Lower lobe of right lung (tissue), 2 donors: ENCODE data around the gene CELF1. TPM values are rescaled to one million over a fixed set of nuclear protein-coding genes. Genes with fewer than 3 reads are reported as not detected.
A peak's percentile ranks its signal among the peaks of the same experiment; 100 is the strongest.

ENCODE experiments used
- ATAC-seq, 2 donors: fragments of 200-7000 bp; cut with Tn5 transposase; one replicate each; pipeline ENCODE4 v1.9.1; 2020 to 2022; ENCODE audit warnings: mild to moderate bottlenecking in 2 of 2, moderate library complexity in 2 of 2
- DNase-seq: peaks from one replicate; pipeline ENCODE4 v3.0.0-alpha.2; 2020
- H3K27ac ChIP-seq: fragments of 200-600 bp; one replicate; pipeline ENCODE4 v1.8.0; 2022
- H3K27me3 ChIP-seq: fragments of 200-600 bp; one replicate; pipeline ENCODE4 v1.8.0; 2022; ENCODE audit warnings: low read depth
- H3K36me3 ChIP-seq: fragments of 200-600 bp; one replicate; pipeline ENCODE4 v1.8.0; 2022; ENCODE audit warnings: mild to moderate bottlenecking
- H3K4me1 ChIP-seq: fragments of 200-600 bp; one replicate; pipeline ENCODE4 v1.8.0; 2022
- H3K4me3 ChIP-seq: fragments of 200-600 bp; one replicate; pipeline ENCODE4 v1.8.0; 2022; ENCODE audit warnings: mild to moderate bottlenecking
- H3K9me3 ChIP-seq: fragments of 200-600 bp; one replicate; pipeline ENCODE4 v1.8.0; 2022
- CTCF ChIP-seq: fragments of 200-600 bp; IDR thresholded peaks from one replicate; pipeline ENCODE4 v1.8.0; 2022; ENCODE audit warnings: antibody characterized with exemption, mild to moderate bottlenecking
- intact Hi-C: fragments of 100-400 bp; cut with DNase I; formaldehyde crosslinking; loops from one replicate; pipeline ENCODE4 v1.11.0; 2022
- total RNA-seq: library from RNA; stranded (reverse); fragmentation: NEBNext Ultra II Directional; extraction: Animal tissue kit (Norgen Biotek cat#: 25700); gene quantifications from one replicate; pipeline ENCODE4 v1.2.1, GENCODE V29; 2021
- donor health status: DM: no; HTN: yes; CAD: no; lungs with severe emphysema.

CELF1 gene
- total RNA-seq, 1 donor from 2014 or later: 105 TPM

- Histone ChIP-seq H3K9me3 (no peaks in the 10 kb centered on the region), H3K36me3 (peaks cover 7% of the 10 kb centered on the region), H3K4me3 (peak overlapping the region; percentile 33), H3K27ac (no peak overlapping the region), H3K4me1 (peaks cover 6% of the 10 kb centered on the region), H3K27me3 (peaks cover 42% of the 10 kb centered on the region)
- ATAC-seq (no peak), DNase-seq (no peak)
- TF ChIP-seq CTCF: no peak
- intact Hi-C loops: no loop called here
These were observed 36.6 kb upstream of the CELF1 start for GRCh38 chr11:47589584-47589976.

- no peak overlapping the region for H3K27ac ChIP-seq
- no peaks in the 10 kb centered on the region for H3K9me3 ChIP-seq
- peaks cover 37% of the 10 kb centered on the region for H3K27me3 ChIP-seq
- no peak overlapping the region for H3K4me3 ChIP-seq
- ATAC-seq: no peak
- intact Hi-C loops: no loop called here
- peaks cover 3% of the 10 kb centered on the region for H3K4me1 ChIP-seq
- no peak for TF ChIP-seq CTCF
- no peak for DNase-seq
- peaks cover 11% of the 10 kb centered on the region for H3K36me3 ChIP-seq
These were observed 36.2 kb upstream of the CELF1 start for GRCh38 chr11:47589118-47589517.

- Histone ChIP-seq H3K4me1 (no peaks in the 10 kb centered on the region), H3K27me3 (peaks cover 24% of the 10 kb centered on the region), H3K27ac (peak overlapping the region; percentile 49), H3K4me3 (peak overlapping the region; percentile 11), H3K36me3 (peaks cover 24% of the 10 kb centered on the region), H3K9me3 (no peaks in the 10 kb centered on the region)
- ATAC-seq (peak; percentile 74 to 86), DNase-seq (peak; percentile 87)
- no peak for TF ChIP-seq CTCF
- intact Hi-C loops: no loop called here
These were observed 34.9 kb upstream of the CELF1 start for GRCh38 chr11:47587723-47588326.

GRCh38 chr11:47587039-47587716, 34.2 kb upstream of the CELF1 start:
- H3K36me3 ChIP-seq: peaks cover 31% of the 10 kb centered on the region
- no peaks in the 10 kb centered on the region for H3K9me3 ChIP-seq
- H3K27me3 ChIP-seq: peaks cover 19% of the 10 kb centered on the region
- no peak for DNase-seq
- H3K4me1 ChIP-seq: no peaks in the 10 kb centered on the region
- TF ChIP-seq CTCF: no peak
- ATAC-seq: no peak
- H3K27ac ChIP-seq: peak overlapping the region; percentile 49
- no peak overlapping the region for H3K4me3 ChIP-seq
- intact Hi-C loops: no loop called here

- Histone ChIP-seq H3K4me1 (no peaks in the 10 kb centered on the region), H3K36me3 (peaks cover 40% of the 10 kb centered on the region), H3K27ac (peak within 1 kb of the TSS; percentile 49), H3K27me3 (peaks cover 17% of the 10 kb centered on the region), H3K4me3 (no peak within 1 kb of the TSS), H3K9me3 (no peaks in the 10 kb centered on the region)
- intact Hi-C loops: no loop called here
- no peak for ATAC-seq
- DNase-seq: no peak
- TF ChIP-seq CTCF: no peak
These were observed 33.3 kb upstream of the CELF1 start, which contains the start of gene FAM180B for GRCh38 chr11:47586098-47586855. Gene FAM180B, plus strand, starts transcription at chr11:47586678. Its CDS starts 91 bp downstream, at chr11:47586769.
